ENCODE data around the gene RTRAF. TPM values are rescaled to one million over a fixed set of nuclear protein-coding genes. Genes with fewer than 3 reads are reported as not detected.

RTRAF gene
- total RNA-seq, 1 experiment from 2014 or later: 300 TPM

DNA sequence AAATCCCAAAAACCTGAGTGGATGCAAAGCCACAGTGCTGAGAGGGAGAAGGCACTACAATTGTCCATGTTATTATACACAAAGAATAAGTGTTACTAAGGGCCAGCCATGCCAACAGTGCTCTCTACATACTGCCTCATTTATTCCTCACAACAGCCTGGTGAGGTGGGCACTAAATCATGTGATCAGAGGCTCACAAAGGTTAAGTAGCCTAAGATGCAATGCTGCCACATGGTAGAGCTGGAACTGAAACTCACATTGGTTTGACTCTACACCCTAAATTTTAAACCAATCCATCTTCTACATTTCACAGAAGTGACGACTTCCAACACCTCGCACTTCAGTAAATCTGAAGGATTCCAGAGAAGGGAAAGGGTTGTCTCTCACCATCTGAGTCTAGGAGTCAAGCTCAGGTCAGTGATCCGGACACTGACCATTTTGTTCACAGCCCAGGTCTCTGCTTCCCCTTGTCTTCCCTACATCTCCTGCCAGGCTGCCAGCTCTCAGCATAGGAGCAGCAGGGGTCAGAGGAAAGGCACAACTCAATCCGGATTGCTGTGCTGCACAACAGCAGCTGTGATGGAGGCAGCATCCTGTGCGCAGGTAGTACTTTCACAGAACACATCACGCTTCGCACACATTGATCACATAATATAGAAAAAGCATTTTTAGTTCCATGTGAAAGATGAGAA lies 49.9 kb downstream of the RTRAF start:
- Histone ChIP-seq H3K27ac (ENCODE audit: low read length) (no peak overlapping the region), H3K79me2 (ENCODE audit: low read length) (no peaks in the 10 kb centered on the region), H2AFZ (ENCODE audit: low read length) (no peak overlapping the region), H3K4me1 (ENCODE audit: insufficient read depth, low read length) (peaks cover 6% of the 10 kb centered on the region), H3K9ac (ENCODE audit: low read length) (no peak overlapping the region), H3K36me3 (ENCODE audit: low read depth, low read length) (no peaks in the 10 kb centered on the region), H3K9me3 (ENCODE audit: low read length) (no peaks in the 10 kb centered on the region), H3K9me2 (replicated peaks; ENCODE audit: low read length) (no peaks in the 10 kb centered on the region), H4K20me1 (ENCODE audit: low read length) (no peaks in the 10 kb centered on the region), H3F3A (ENCODE audit: low read length, unreplicated experiment) (no peaks in the 10 kb centered on the region), H3K27me3 (ENCODE audit: low read length) (no peaks in the 10 kb centered on the region), H3K4me3 (ENCODE audit: low read length) (no peak overlapping the region), H3K4me2 (ENCODE audit: low read length) (no peak overlapping the region)
- POLR2A ChIA-PET (ENCODE audit: unreplicated experiment): no interaction called here
- no TSS peak for BruUV-seq (replicated peaks)
- CTCF ChIA-PET: no interaction called here
- TF ChIP-seq EZH2 (IDR thresholded peaks at IDR 0.05; ENCODE audit: low read length, unreplicated experiment): no peak
- TF ChIP-seq EZH2phosphoT487 (IDR thresholded peaks at IDR 0.05; ENCODE audit: borderline replicate concordance, low read length): no peak
- TF ChIP-seq, protein P1, sequence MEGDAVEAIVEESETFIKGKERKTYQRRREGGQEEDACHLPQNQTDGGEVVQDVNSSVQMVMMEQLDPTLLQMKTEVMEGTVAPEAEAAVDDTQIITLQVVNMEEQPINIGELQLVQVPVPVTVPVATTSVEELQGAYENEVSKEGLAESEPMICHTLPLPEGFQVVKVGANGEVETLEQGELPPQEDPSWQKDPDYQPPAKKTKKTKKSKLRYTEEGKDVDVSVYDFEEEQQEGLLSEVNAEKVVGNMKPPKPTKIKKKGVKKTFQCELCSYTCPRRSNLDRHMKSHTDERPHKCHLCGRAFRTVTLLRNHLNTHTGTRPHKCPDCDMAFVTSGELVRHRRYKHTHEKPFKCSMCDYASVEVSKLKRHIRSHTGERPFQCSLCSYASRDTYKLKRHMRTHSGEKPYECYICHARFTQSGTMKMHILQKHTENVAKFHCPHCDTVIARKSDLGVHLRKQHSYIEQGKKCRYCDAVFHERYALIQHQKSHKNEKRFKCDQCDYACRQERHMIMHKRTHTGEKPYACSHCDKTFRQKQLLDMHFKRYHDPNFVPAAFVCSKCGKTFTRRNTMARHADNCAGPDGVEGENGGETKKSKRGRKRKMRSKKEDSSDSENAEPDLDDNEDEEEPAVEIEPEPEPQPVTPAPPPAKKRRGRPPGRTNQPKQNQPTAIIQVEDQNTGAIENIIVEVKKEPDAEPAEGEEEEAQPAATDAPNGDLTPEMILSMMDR (conservative IDR thresholded peaks at IDR 0.05; ENCODE audit: low read depth, low read length): no peak
- intact Hi-C loops (cut with micrococcal nuclease): no loop called here
- ATAC-seq (no peak), DNase-seq (no peak)

GRCh38 chr14:52040598-52040997 lies 51.3 kb downstream of the RTRAF start:
- no peaks in the 10 kb centered on the region for H3K9me3 ChIP-seq (ENCODE audit: low read length)
- no peak for TF ChIP-seq EZH2 (IDR thresholded peaks at IDR 0.05; ENCODE audit: low read length, unreplicated experiment)
- H3K4me2 ChIP-seq (ENCODE audit: low read length): no peak overlapping the region
- H3K79me2 ChIP-seq (ENCODE audit: low read length): no peaks in the 10 kb centered on the region
- H3K27me3 ChIP-seq (ENCODE audit: low read length): no peaks in the 10 kb centered on the region
- no peak overlapping the region for H3K9ac ChIP-seq (ENCODE audit: low read length)
- ChIA-PET POLR2A (ENCODE audit: unreplicated experiment) (no interaction called here), CTCF (no interaction called here)
- ATAC-seq: no peak
- no TSS peak for BruUV-seq (replicated peaks)
- H2AFZ ChIP-seq (ENCODE audit: low read length): no peak overlapping the region
- H3K27ac ChIP-seq (ENCODE audit: low read length): no peak overlapping the region
- intact Hi-C loops (cut with micrococcal nuclease): no loop called here
- no peaks in the 10 kb centered on the region for H3F3A ChIP-seq (ENCODE audit: low read length, unreplicated experiment)
- no peak overlapping the region for H3K4me3 ChIP-seq (ENCODE audit: low read length)
- no peaks in the 10 kb centered on the region for H4K20me1 ChIP-seq (ENCODE audit: low read length)
- no peaks in the 10 kb centered on the region for H3K36me3 ChIP-seq (ENCODE audit: low read depth, low read length)
- no peaks in the 10 kb centered on the region for H3K9me2 ChIP-seq (replicated peaks; ENCODE audit: low read length)
- DNase-seq: no peak
- H3K4me1 ChIP-seq (ENCODE audit: insufficient read depth, low read length): peaks cover 18% of the 10 kb centered on the region

- H3F3A ChIP-seq (ENCODE audit: low read length, unreplicated experiment): no peaks in the 10 kb centered on the region
- H3K36me3 ChIP-seq (ENCODE audit: low read depth, low read length): no peaks in the 10 kb centered on the region
- no TSS peak for BruUV-seq (replicated peaks)
- no peak overlapping the region for H3K9ac ChIP-seq (ENCODE audit: low read length)
- H3K27me3 ChIP-seq (ENCODE audit: low read length): no peaks in the 10 kb centered on the region
- no peaks in the 10 kb centered on the region for H3K79me2 ChIP-seq (ENCODE audit: low read length)
- no peak overlapping the region for H3K27ac ChIP-seq (ENCODE audit: low read length)
- no peaks in the 10 kb centered on the region for H4K20me1 ChIP-seq (ENCODE audit: low read length)
- H2AFZ ChIP-seq (ENCODE audit: low read length): no peak overlapping the region
- POLR2A ChIA-PET (ENCODE audit: unreplicated experiment): no interaction called here
- H3K9me2 ChIP-seq (replicated peaks; ENCODE audit: low read length): no peaks in the 10 kb centered on the region
- CTCF ChIA-PET: no interaction called here
- H3K4me2 ChIP-seq (ENCODE audit: low read length): no peak overlapping the region
- no peaks in the 10 kb centered on the region for H3K9me3 ChIP-seq (ENCODE audit: low read length)
- no peak overlapping the region for H3K4me3 ChIP-seq (ENCODE audit: low read length)
- DNase-seq (no peak), ATAC-seq (no peak)
- peaks cover 22% of the 10 kb centered on the region for H3K4me1 ChIP-seq (ENCODE audit: insufficient read depth, low read length)
- intact Hi-C loops (cut with micrococcal nuclease): no loop called here
- TF ChIP-seq, protein P1 (conservative IDR thresholded peaks at IDR 0.05; ENCODE audit: low read depth, low read length): no peak
- TF ChIP-seq EZH2phosphoT487 (IDR thresholded peaks at IDR 0.05; ENCODE audit: borderline replicate concordance, low read length) (no peak), EZH2 (IDR thresholded peaks at IDR 0.05; ENCODE audit: low read length, unreplicated experiment) (no peak)
Observed at GRCh38 chr14:52042371-52043289, 53.3 kb downstream of the RTRAF start.
